ENCODE results near the gene B3GALT4.

- TF ChIP-seq BACH2 (CRISPR knock-in tag; IDR thresholded peaks at IDR 0.05; ENCODE audit: borderline replicate concordance) (no peak), CSDC2 (CRISPR knock-in tag; IDR thresholded peaks at IDR 0.05) (no peak), ZC3H10 (CRISPR knock-in tag; IDR thresholded peaks at IDR 0.05) (no peak), POU6F1 (CRISPR knock-in tag; IDR thresholded peaks at IDR 0.05; ENCODE audit: borderline replicate concordance, low read depth) (no peak), ZNF8 (CRISPR knock-in tag; IDR thresholded peaks at IDR 0.05) (no peak), PATZ1 (CRISPR knock-in tag; IDR thresholded peaks at IDR 0.05; ENCODE audit: borderline replicate concordance) (no peak), GLIS3 (CRISPR knock-in tag; IDR thresholded peaks at IDR 0.05) (no peak), SNAI2 (CRISPR knock-in tag; IDR thresholded peaks at IDR 0.05) (no peak), ESRRG (CRISPR knock-in tag; IDR thresholded peaks at IDR 0.05) (no peak), PPARA (CRISPR knock-in tag; IDR thresholded peaks at IDR 0.05; ENCODE audit: borderline replicate concordance) (no peak), CSRNP3 (CRISPR knock-in tag; IDR thresholded peaks at IDR 0.05) (no peak)
Measured at GRCh38 chr6:33264015-33264414, 12.9 kb upstream of the B3GALT4 start.
